GM21825 (cell line): Measurements from ENCODE around the gene ALPG.
"Not testable (repeated sequence)": the region's sequence is repeated elsewhere in the genome, so short reads cannot be mapped to it uniquely, and the experiment has no call there.

ENCODE experiments used
- ATAC-seq: cut with Tn5 transposase; IDR thresholded peaks from one replicate; pipeline ENCODE4 v1.9.1; 2021; ENCODE audit warnings: mild to moderate bottlenecking, moderate library complexity; ENCODE audit not compliant: unreplicated experiment

Gene ALPG

GRCh38 chr2:232418466-232419244, 12.0 kb downstream of the ALPG start:
- ATAC-seq: no peak

GRCh38 chr2:232419245-232420072, 12.8 kb downstream of the ALPG start:
- no peak for ATAC-seq

- no peak for ATAC-seq
Measured at GRCh38 chr2:232420073-232420454, 13.4 kb downstream of the ALPG start.

- no peak for ATAC-seq
Measured at GRCh38 chr2:232420463-232421188, 14.0 kb downstream of the ALPG start.

- ATAC-seq: no peak
Measured at GRCh38 chr2:232421189-232421785, 14.6 kb downstream of the ALPG start.

GRCh38 chr2:232422051-232422450, 15.4 kb downstream of the ALPG start:
- no peak for ATAC-seq

- ATAC-seq: not testable (repeated sequence)
Measured at GRCh38 chr2:232422996-232423395, 16.4 kb downstream of the ALPG start.

- ATAC-seq: not testable (repeated sequence)
Measured at GRCh38 chr2:232423407-232423806, 16.8 kb downstream of the ALPG start.

- no peak for ATAC-seq
Measured at GRCh38 chr2:232431705-232432590, 25.3 kb downstream of the ALPG start.

GRCh38 chr2:232432598-232433184, 26.0 kb downstream of the ALPG start:
- ATAC-seq: no peak

GRCh38 chr2:232433622-232434021, 27.0 kb downstream of the ALPG start:
- ATAC-seq: not testable (repeated sequence)

- no peak for ATAC-seq
Measured at GRCh38 chr2:232434091-232434490, 27.4 kb downstream of the ALPG start.

GRCh38 chr2:232434563-232435374, 28.1 kb downstream of the ALPG start:
- no peak for ATAC-seq

GRCh38 chr2:232435375-232435648, 28.7 kb downstream of the ALPG start:
- ATAC-seq: no peak

GRCh38 chr2:232435805-232436204, 29.2 kb downstream of the ALPG start:
- ATAC-seq: no peak

- ATAC-seq: no peak
Measured at GRCh38 chr2:232436381-232437194, 29.9 kb downstream of the ALPG start.

GRCh38 chr2:232437195-232437571, 30.5 kb downstream of the ALPG start:
- no peak for ATAC-seq

GRCh38 chr2:232438091-232438490, 31.4 kb downstream of the ALPG start:
- no peak for ATAC-seq
